Measurements from ENCODE around the gene GABRE.
"Not testable (repeated sequence)": the region's sequence is repeated elsewhere in the genome, so short reads cannot be mapped to it uniquely, and the experiment has no call there.

GABRE gene

GRCh38 chrX:151966236-151966635 lies 8.2 kb downstream of the GABRE start:
- no peak for DNase-seq (ENCODE audit: low read depth)

GRCh38 chrX:151962034-151962433 lies 12.4 kb downstream of the GABRE start:
- no peak for DNase-seq (ENCODE audit: low read depth)

- no peak for DNase-seq (ENCODE audit: low read depth)
Measured at GRCh38 chrX:151958101-151958500, 16.4 kb downstream of the GABRE start.

DNA sequence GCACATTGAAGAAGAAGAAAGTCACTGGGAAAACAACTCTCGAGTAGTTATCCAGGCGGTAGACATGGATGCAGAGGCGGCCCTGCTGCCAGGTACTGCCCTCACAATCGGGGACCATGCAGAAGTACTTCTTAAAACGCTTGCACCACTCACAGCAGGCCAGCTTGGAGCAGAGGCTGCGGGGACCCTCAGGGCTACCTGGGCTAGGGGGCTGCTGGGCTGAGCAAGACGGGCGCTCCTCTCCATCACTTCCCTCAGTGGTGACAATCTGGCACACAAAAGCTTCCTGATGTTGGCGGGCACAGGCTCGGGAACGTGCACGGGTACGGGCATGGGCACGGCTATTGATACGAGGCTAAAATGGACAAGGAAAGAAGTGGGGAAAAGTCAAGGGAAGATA lies 19.7 kb downstream of the GABRE start:
- DNase-seq (ENCODE audit: low read depth): no peak

DNA sequence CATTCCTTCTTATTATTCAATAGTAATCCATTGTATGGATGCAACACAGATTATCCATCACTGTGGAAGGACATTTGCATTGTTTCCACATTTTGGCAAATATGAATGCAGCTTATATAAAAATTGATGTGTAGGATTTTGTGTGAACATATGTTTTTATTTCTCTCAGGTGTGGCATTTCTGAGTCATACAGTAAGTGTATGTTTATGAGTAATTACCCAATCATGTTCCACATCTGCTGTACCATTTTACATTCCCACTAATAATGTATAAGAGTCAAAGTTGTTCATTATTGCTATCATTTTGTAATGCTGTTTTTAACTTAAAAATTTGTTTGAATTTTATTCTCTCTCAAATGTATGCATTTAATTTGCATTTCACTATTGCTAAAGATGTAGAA lies 36.3 kb downstream of the GABRE start:
- DNase-seq (ENCODE audit: low read depth): no peak

DNA sequence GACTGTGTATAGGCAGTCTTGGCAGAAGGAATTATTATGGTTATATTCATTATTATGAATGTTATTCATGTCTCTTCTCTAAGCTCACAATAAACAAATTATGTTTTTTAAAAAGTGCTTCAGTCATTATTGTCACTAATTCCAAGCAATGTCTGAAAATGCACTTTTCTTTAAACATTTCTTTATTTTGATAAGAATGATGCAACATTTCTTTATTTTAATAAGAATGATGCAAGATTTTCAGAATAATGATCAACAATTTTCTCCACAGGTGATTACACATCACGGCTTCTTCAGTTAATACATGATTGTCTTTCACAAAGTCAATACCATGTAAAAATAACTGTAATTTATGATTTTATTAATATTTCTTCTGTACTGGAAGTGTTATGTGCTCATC lies 39.1 kb downstream of the GABRE start:
- no peak for DNase-seq (ENCODE audit: low read depth)

GRCh38 chrX:151929126-151929525 lies 45.4 kb downstream of the GABRE start:
- no peak for DNase-seq (ENCODE audit: low read depth)

DNA sequence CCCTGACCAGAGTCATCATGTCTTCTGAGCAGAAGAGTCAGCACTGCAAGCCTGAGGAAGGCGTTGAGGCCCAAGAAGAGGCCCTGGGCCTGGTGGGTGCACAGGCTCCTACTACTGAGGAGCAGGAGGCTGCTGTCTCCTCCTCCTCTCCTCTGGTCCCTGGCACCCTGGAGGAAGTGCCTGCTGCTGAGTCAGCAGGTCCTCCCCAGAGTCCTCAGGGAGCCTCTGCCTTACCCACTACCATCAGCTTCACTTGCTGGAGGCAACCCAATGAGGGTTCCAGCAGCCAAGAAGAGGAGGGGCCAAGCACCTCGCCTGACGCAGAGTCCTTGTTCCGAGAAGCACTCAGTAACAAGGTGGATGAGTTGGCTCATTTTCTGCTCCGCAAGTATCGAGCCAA lies 50.8 kb downstream of the GABRE start:
- DNase-seq (ENCODE audit: low read depth): no peak

DNA sequence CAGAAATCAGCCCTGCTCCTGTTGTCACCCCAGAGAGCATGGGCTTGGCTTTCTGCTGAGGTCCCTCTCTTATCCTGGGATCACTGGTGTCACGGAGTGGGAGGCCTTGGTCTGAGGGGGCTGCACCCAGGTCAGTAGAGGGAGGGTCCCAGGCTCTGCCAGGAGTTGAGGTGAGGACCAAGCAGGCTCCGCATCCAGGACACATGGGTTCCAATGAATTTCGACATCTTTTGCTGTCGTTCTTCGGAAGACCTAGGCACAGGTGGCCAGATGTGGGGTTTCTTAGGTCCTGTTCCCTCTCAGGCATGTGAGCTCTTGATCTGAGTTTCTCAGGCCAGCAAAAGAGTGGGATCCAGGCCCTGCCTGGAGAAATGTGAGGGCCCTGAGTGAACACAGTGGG lies 51.8 kb downstream of the GABRE start:
- DNase-seq (ENCODE audit: low read depth): no peak

DNA sequence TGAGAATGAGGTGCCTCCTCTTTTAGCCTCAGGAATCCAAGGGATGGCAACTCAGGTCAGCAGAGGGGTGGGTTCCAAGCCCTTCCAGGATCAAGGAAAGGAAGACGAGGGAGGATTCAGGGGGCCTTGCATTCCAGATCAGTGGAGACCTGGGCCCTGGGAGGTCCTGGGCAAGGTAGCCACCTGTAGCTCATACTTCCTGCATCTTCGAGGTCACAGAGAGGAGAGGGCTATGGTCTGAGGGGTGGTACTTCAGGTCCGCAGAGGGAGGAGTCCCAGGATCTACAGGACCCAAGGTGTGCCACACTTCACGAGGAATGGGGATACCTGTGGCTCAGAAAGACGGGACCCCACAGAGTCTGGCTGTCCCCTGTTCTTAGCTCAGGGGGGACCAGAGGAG lies 52.6 kb downstream of the GABRE start:
- DNase-seq (ENCODE audit: low read depth): no peak

DNA sequence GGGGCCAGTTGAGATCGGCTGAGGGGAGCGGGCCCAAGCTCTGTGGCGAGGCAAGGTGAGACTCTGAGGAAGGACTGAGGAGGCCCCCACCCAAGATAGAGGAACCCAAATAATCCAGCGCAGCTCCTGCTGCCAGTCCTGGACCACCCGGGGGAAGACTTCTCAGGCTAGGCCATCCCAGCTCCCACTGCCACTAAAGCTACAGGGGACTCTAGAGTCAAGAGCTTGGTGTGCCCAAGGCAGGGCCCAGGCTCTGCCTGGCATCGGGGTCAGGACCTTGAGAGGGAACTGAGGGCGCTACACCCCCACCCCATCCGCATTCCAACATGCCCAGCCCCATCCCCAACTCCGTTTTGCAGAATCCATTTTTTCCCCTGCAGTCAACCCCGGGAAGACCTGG lies 53.2 kb downstream of the GABRE start:
- no peak for DNase-seq (ENCODE audit: low read depth)

- no peak for DNase-seq (ENCODE audit: low read depth)
Measured at GRCh38 chrX:151920530-151920929, 53.9 kb downstream of the GABRE start.

- DNase-seq (ENCODE audit: low read depth): no peak
Measured at GRCh38 chrX:151920101-151920500, 54.4 kb downstream of the GABRE start.

GRCh38 chrX:151919610-151920009 lies 54.9 kb downstream of the GABRE start:
- no peak for DNase-seq (ENCODE audit: low read depth)

DNA sequence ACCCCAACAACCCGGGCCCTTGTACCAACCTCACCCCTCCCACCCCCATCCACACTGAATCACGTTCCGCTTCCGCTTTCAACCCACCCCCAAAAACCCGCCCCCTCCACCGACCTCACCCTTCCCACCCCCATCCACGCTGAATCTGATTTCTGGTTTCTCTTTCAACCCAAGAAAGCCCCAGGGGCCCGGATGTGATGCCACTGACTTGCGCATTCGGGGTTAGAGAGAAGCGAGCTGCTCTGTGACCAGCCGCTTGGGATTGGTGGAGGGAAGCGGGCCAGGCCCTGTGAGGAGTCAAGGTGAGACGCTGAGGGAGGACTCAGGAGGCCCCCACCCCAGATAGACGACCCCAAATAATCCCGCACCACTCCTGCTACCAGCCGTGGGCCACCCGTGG lies 55.7 kb downstream of the GABRE start:
- not testable (repeated sequence) for DNase-seq (ENCODE audit: low read depth)

GRCh38 chrX:151912780-151913179 lies 61.7 kb downstream of the GABRE start, which contains the start of gene MAGEA4:
Gene MAGEA4, plus strand, starts transcription at chrX:151912889. Its CDS starts 10,776 bp downstream, at chrX:151923665.
- no peak for DNase-seq (ENCODE audit: low read depth)

DNA sequence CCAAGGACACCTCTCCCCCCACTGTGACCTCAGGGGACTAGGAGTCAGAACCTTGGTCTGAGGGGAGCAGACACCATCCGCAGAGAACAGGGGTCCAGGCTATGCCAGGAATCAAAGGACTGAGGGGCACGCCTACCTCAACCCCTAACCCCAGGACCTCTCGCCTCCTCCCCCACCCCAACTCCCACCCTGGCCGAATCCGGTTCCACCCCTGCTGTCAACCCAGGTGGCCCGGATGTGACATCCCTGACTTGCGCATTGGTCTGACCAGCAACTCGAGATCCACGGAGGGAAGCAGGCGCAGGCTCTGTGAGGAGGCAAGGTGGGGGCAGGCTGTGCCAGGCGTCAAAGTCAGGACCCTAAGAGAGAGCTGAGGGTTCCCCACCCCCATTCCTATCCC lies 62.3 kb downstream of the GABRE start:
- no peak for DNase-seq (ENCODE audit: low read depth)

DNA sequence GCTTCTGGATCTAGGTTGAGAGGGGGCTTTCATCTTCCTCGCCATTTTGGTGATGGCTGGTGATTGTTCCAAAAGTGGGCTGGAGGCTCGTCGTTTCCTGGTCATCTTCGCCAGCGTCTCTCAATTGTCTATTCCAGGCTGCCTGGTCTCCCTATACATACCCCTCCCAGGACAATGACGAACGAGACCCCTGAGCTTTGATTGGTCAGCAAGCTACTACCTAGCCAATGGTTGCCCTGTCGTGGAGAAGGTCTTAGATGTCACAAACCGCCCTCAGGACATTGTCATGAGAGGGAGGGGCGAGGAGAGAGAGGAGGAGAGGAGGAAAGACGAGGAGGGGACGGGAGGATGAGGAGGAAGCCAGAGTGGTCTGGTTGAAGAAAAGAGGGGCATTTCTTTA lies 69.5 kb downstream of the GABRE start:
- DNase-seq (ENCODE audit: low read depth): no peak
